Measurements from ENCODE around the gene NEGR1.
"Not testable (repeated sequence)": the region's sequence is repeated elsewhere in the genome, so short reads cannot be mapped to it uniquely, and the experiment has no call there.

NEGR1 gene

DNA sequence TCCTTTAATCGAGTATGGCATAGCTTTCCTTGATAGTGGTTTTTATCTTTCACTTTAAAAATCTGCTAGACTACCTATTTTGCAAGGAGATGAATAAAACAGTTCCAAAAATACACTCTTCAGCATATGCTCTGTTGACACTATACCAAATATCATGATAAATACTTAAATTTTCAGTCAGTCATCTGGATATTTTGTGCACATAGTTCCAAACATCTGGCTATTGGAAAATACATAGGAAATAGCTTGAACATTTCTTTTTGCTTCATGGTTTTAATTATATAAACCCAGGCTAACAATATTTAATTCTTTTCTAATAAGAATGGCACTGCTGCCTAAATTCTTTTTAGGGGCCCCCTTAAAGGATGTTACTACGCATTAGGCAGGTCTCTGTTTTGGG lies 342.1 kb downstream of the NEGR1 start:
- DNase-seq (ENCODE audit: low read depth), result no peak

DNA sequence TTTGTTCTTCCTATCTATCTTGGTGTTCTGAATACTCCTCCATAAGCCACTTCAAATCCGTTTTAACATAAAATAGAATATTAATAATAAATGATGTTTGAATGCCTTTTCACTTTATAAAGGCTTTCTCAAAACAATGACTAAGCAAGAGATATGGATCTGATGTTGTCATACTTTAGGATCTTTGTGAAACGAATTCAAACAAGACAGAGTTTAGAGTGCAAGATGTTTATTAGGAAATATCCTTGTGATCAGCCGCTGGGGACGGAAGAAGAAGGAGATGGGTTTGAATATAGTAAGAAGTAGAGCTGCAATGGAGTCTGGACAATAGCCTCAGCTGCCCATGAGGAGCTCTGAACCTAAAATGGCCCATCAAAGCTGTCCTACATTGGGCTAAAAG lies 351.8 kb downstream of the NEGR1 start:
- DNase-seq (ENCODE audit: low read depth), result no peak

DNA sequence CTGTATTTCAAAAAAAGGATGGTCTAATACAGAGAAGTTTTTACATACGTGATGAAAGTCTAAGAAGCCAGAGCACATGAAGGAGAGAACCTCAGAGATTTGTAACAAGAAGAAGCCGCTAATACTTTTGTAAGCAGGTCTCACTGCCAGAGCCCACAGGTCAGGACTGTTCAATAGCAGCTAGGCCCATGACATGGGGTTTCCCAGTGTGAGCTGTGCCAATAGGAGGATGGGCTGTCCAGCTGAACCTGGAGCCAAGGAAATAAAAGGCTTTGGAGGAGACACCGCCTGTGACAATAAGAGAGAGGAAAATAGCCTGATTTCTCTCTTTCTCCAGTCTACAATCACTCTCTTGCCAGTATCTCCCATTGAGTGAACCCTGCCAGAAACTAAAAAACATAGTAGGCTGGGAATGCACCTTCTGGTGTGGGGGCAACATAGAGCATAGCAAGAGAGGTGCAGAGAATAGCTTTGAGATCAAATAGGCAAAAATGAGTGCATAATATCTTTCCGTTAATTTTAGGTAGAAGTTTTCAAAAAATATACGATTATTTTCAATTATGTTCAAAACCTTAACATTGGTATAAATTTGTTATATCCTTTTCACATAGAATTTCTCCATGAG lies 360.3 kb downstream of the NEGR1 start:
- no peak for DNase-seq (ENCODE audit: low read depth)

DNA sequence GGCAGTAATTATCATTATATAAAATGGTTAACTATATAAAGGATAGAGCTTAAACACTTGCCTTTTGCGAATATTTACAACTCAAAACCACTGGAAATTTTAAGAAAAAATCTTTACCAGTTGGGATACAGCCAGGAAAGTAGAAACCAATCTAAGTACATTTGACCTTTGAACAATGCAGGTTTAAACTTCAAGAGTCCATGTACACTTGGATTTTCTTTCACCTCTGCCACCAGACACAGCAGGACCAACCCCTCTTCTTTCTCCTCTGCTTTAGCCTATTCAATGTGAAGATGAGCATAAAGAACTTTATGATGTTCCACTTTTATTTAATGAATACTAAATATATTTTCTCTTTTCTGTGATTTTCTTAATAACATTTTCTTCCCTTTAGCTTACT lies 361.1 kb downstream of the NEGR1 start:
- DNase-seq (ENCODE audit: low read depth), result no peak

DNA sequence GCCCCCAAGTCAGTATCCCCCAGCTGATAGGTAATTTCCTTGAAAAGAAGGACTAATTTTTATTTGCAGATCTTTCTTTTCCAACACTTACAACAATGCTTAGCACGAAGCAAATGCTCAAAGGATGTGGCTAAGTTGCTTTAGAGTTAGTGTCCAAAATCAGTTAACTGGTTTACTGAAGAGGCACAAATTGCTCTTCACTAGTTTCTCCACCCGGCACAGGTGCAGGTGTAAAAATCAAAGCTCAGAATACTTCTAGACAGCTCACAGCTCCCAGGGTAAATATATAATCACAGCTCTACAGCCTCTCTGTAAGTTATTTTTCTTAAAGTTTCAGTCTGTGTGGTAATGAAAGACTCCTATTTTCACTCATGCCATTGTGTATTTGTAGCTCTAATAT lies 361.8 kb downstream of the NEGR1 start:
- no peak for DNase-seq (ENCODE audit: low read depth)

DNA sequence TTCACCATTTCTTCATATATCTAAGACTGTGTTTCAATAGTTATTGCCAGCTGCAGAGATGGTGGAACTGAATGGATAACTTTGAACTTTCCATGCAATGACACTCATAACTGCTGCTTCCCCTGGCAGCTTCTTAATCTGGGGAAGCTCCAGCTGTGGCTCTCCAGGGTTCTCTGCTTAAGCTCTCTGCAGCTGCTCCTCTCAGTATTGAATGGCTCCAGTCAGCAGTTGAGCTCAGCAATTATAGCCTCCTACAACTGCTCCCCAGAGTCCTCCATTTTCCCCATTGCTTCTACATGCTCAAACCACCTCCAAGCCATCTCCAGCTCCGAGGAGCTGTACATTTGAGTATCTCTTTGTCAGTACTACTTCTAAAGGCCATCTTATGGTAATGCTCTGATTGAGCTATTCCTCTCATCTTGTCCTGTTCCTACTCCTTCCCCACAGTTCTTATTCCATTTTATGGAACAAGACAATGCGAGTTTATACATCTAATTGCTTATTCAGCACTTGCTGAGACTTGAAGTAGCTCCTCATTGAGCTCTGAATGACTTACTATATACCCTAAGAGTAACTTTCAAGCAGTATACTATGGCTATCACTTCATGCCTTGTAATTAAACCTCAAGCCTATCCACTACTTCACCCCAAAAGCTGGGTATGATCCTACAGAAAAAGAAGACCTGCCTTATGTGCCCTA lies 362.4 kb downstream of the NEGR1 start:
- DNase-seq (ENCODE audit: low read depth), result no peak

DNA sequence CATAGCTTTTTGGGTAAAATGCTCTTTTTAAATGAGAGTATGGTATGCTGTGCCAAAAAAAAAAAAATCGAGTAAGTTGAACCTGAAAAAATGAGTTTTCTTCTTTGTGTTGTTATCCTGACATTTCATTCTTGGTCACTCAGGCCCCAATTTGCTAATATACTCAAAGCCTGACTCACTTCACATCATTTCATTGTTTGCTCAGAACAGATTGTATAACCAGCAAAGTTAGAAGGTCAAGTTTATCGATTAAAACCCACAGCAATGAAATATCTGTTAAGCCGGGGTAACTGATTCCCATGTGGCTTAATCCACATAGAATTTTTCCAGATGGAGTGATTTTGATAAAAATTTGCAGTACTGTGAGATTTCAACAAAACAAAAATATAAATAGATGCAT lies 363.7 kb downstream of the NEGR1 start:
- DNase-seq (ENCODE audit: low read depth), result no peak

DNA sequence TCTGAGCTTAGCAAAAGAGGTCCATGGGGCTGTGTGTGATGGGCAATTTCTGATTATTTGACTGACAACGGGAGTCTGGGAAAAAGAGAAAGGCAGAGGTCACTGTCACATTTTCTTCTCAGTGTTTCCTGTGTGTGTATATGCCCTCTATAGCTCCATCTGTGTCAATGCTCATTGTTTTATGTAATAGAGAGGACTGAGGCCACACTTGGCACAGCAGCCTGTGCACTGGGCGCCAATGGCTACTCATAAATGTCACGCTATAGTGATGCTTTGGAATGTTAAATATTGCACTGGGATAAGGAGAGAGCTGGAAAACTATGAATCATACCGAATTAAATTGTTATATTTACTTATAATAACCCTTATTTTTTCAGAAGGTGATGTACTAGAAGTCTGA lies 365.4 kb downstream of the NEGR1 start:
- DNase-seq (ENCODE audit: low read depth), result no peak

DNA sequence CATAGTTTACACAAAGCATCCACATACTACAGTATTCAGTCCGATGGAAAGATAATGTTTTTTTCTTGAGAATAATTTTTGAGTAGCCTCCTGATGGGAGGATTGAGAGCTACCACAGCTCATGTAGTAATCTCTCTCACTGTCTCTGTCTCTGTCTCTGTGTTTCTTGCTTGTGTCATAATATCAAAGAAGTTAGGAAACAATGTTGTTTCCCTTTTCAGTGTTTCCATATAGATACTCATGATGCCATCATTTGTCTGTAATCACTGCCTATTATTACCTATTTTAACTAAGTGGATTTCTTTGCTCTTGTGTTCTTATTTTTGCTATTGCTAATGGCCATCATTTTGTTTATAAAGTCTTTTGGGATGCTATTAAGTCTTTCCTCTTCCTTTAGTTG lies 367.7 kb downstream of the NEGR1 start:
- DNase-seq (ENCODE audit: low read depth), result no peak

DNA sequence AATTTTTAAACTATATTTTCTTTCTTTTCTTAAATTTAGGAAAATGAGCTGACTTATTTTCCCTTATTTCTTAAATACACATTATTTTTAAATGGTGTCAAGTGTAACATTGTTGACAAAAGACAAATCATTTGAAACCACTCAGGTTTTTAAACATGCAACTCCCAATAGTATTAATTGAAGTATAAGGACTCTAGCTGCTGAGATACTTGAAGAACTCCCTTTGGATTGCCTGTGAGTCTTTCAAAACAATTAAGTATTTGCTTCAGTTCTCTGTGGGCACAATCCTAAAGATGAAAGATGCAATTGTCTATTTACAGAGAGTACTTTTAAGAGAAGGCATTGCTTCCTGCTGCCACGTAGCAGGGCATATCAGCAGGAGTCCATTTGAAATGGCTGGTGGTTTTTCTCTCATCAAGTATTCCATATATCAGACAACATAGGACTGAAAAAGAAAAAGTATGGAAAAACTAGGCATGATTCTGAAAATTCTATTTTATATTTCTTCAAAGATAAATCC lies 373.4 kb downstream of the NEGR1 start:
- DNase-seq (ENCODE audit: low read depth), result no peak

DNA sequence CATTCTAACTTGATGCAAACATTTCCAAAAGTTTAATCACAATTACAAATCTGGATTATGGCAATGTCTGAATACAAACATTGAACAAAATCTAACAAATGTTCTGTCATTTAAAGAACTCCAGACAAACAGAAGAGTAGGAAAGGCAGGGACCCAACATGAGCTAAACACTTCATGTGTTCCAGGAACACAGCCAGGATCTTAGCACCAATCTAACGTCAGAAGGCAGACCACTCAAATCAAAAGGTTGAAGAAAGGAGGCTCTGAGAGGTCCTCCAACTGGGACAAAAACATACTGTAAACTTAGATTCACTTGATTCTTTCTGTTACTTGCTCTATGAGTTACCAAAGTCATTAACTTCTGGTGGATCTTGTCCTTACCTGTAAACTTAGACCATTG lies 374.0 kb downstream of the NEGR1 start:
- DNase-seq (ENCODE audit: low read depth), result no peak

DNA sequence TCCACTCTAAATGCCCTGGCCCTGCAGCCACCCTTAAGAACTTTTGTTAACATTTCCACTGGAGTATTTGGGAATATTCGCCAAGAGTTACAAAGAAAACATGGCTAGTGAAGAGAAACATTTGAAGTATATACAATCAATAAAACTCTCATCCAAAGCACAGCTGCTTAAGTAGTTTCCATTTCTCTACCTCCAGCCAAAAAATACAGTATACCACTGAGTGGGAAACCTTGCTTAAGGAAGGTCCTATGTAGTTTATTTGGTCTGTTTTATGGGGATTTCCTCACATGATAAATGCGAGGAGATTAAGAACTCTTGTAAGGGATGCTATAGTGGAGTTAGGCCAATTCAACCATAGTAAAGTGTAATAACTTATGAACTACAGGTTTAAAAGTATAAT lies 382.5 kb downstream of the NEGR1 start:
- no peak for DNase-seq (ENCODE audit: low read depth)

DNA sequence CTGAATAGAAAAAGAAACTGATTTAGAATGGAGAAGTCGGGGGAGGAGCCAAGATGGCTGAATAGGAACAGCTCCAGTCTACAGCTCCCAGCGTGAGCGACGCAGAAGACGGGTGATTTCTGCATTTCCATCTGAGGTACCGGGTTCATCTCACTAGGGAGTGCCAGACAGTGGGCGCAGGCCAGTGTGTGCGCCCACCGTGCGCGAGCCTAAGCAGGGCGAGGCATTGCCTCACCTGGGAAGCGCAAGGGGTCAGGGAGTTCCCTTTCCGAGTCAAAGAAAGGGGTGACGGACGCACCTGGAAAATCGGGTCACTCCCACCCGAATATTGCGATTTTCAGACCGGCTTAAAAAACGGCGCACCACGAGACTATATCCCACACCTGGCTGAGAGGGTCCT lies 394.2 kb downstream of the NEGR1 start:
- DNase-seq (ENCODE audit: low read depth), result not testable (repeated sequence)

DNA sequence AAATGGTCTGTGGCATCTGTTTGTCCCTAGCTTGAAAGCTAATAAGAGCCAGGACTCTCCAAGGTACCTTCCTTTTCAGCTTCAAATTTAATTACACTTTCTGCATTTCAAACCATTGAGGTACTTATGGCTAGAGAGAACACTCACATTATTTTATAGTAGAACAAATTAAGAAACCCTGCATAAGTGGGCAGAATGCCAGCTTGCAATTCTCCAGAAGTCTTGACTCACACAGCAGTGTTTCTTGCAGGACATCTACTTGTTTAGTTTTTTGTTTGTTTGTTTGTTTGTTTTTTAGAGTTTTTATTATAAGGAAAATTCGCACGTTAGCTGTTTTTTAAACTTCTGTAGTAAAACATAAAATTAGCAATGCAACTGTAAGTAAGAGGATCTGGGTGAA lies 397.2 kb downstream of the NEGR1 start:
- DNase-seq (ENCODE audit: low read depth), result no peak

DNA sequence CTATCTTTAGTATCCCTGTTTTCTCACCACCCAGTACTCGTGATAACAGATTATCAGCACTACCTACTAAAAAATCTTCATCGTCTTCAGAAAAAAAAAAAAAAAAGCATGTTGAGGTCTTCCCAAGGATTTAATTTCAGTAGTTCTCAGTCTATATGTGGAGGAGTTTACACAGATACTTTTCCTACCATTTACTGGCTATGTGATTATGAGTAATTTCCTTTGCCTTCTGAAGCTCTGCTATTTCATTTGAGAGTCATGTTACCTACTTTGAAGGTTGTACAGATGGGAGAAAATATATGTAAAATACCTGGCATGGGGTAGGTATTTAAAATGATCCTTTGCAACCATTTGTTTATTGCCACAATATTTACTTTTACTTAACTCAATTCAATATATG lies 399.7 kb downstream of the NEGR1 start:
- DNase-seq (ENCODE audit: low read depth), result no peak

DNA sequence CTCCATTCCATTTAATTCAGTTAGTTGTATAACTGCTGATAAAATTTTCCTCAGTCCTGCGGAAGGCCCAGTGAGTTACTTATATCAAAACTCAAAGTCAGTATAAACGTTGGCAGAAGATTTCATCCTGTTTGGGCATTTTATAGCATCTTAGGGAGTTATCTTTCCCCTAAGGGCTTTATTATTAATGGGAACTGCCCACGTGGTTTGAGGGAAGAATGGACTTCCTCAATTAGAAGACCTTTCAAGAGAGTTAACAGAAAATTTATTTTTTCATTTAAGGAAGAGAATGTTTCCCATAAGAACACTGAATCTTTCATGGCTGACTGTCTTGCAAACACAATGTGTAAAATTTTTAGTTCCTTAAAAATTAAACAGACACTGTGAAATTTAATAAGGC lies 400.1 kb downstream of the NEGR1 start:
- DNase-seq (ENCODE audit: low read depth), result no peak

DNA sequence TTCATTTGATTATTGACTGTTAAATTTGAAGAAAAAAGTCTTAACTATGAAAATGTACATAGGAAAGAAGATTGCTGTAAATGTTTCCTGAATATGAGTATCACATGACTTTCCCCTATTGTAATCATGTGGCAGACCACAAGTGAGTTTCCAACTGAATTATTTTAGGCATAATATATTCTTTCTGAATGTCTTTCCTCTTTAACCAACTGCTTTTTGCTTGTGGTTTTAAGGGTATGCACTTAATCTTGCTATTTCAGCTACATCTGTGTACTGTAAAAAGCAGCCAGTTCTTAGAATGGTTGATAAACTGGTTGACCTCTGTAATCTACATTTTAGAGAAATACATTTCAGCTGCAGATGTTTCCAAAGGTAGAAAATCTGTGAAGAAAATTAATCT lies 400.7 kb downstream of the NEGR1 start:
- peak; percentile 7 for DNase-seq (ENCODE audit: low read depth)

DNA sequence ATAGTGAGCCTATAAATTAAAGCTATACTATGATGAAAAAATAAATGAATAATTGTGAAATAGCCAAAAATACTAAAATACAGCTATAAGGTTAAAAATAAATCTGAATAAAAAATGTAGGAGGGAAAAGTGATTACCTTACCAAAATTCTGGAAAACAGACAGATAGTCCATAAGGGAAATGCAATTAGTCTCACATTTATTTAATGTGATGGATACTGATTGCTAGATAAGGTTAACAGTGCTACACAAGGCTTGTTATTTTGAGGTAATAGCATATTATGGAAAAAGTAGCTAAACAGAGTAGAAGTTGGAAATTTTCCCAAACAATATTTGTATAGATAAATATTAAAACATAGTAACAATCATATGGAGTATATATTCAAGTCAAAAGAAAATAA lies 413.0 kb downstream of the NEGR1 start:
- no peak for DNase-seq (ENCODE audit: low read depth)

DNA sequence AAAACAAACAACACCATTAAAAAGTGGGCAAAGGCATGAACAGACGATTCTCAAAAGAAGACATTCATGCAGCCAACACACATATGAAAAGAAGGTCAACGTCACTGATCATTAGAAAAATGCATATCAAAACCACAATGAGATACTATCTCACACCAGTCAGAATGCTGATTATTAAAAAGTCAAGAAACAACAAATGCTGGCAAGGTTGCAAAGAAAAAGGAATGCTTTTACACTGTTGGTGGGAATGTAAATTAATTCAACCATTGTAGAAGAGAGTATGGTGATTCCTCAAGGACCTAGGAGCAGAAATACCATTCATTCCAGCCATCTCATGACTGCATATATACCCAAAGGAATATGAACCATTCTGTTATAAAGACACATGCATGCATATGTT lies 419.6 kb downstream of the NEGR1 start:
- DNase-seq (ENCODE audit: low read depth), result no peak

DNA sequence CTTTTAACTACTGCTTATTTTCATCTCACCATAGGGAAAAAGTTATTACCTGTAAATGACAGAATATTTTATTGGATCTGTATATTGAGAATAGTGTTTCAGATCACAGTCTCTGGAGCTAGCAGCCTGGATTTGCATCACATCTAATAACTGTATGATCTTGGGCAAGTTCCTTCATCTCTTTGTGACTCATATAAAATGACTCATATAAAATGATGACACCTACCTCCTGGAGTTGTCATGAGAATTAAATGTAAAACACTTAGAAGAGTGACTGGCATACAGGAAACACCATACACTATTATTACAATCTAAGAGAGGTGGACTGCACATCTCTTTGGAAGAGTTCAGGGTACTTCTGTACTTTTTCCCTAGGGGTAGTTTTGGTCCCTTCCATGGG lies 421.3 kb downstream of the NEGR1 start:
- no peak for DNase-seq (ENCODE audit: low read depth)

DNA sequence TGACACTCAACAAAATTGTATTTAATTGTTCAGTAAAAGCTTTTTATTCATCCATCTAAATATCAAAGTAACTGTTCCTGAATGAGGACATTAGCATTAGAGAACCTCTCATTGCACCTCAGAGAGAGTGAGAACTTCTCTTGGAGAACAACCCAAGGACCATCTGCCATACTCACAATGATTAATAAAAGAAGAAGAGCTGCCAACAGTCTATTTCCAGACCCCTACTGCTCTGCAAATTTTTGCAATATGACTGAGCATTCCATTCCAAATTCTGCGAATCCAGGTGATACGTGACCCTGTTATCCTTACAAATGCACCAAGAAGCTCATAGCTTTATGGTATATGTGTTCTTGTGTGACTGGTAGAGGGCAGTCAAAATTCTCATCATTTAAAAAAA lies 422.5 kb downstream of the NEGR1 start:
- no peak for DNase-seq (ENCODE audit: low read depth)

DNA sequence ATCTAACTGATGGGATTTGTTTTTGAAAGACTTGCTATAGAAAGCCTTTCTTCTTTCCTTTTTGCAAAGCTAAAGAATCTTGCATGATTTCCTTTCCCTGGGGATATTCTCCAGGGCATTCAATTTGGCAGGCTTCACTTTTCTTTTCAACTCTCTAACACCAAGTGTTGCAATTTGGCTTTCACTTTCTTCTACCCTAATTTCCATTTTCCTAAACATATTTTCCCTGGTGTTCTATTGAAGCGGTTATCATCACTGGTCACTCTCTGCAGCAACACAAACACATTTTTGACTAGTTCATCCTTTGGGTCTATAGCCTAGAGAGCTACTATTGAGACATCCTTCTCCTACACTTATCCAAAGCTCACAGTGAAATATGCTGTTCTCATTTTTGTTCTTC lies 424.5 kb downstream of the NEGR1 start:
- DNase-seq (ENCODE audit: low read depth), result no peak

DNA sequence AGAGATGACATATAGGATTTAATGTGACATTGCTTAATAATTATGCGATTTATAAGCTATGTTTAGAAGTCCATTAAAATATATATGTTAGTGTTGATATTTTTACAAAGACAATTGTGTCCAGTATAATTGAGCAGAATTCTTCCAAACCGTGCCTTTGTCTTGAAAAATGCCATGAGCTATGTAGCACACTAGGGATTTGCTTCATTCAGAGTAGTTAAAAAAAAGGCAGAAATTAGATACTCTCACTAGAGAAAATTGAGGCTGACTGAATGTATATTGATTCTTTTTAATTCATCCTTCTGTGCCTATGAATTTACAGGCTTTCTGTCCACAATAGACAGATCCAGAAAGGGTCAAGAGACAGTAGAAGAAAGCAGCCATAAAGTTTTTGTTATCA lies 429.0 kb downstream of the NEGR1 start:
- no peak for DNase-seq (ENCODE audit: low read depth)

DNA sequence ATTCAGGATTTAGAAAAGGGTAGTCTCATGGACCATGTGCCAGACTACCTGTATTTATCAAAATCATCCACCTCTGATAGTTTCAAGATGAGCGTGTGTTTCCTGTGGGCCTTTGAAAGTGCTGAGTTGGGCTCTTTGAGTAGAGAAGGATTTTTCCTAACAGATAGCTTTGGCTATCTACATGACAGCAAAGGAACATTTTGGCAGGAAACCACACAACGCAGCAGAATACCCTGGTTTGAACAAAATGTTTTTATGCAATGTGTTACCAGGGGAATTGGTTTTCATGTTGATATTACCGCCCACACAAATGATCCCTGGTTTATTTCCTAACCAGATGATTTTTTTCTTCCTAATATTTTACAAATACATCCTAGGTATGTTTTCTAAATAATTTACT lies 431.4 kb downstream of the NEGR1 start:
- no peak for DNase-seq (ENCODE audit: low read depth)
